Natural killer cell (primary cell): ENCODE data around the gene LRRN4. TPM values are rescaled to one million over a fixed set of nuclear protein-coding genes. Genes with fewer than 3 reads are reported as not detected.

Experiments used
- ATAC-seq, 3 donors: fragments of 150-1000 bp in 2 of 3; fragments of 200-7000 bp in 1 of 3; cut with Tn5 transposase; 1 replicate in 1 of 3; 2 replicates in 2 of 3; pipeline ENCODE4 v1.10.0; 2021; ENCODE audit warnings: mild to moderate bottlenecking in 2 of 3, moderate library complexity in 2 of 3
- DNase-seq, 2 donors: peaks; one replicate each; pipeline versions ENCODE4 v3.0.0 to v3.0.0-alpha.2; 2013 to 2021; ENCODE audit warnings: mixed read lengths in 1 of 2
- H3K27ac ChIP-seq: one replicate; pipeline ENCODE4 v1.5.1; 2013; ENCODE audit warnings: mild to moderate bottlenecking, low read length
- H3K27me3 ChIP-seq: one replicate; pipeline ENCODE4 v1.6.1; 2013; ENCODE audit warnings: low read length; ENCODE audit not compliant: control insufficient read depth, insufficient read depth
- H3K36me3 ChIP-seq: one replicate; pipeline ENCODE4 v1.6.1; 2013; ENCODE audit warnings: low read length; ENCODE audit not compliant: control insufficient read depth, insufficient read depth
- H3K4me1 ChIP-seq: one replicate; pipeline ENCODE4 v1.6.1; 2013; ENCODE audit warnings: low read length; ENCODE audit not compliant: control insufficient read depth, insufficient read depth
- H3K4me3 ChIP-seq: one replicate; pipeline ENCODE4 v1.5.1; 2013; ENCODE audit warnings: low read length
- H3K9me3 ChIP-seq: one replicate; pipeline ENCODE4 v1.6.1; 2013; ENCODE audit warnings: low read length; ENCODE audit not compliant: control insufficient read depth, insufficient read depth
- H3K27ac Mint-ChIP-seq, 2 donors: one replicate each; pipeline ENCODE4 v1.8.0; 2022; ENCODE audit warnings: mild to moderate bottlenecking in 2 of 2, mixed read lengths in 2 of 2, moderate library complexity in 1 of 2
- H3K27me3 Mint-ChIP-seq, 2 donors: one replicate each; pipeline ENCODE4 v1.8.0; 2022; ENCODE audit warnings: low read depth in 2 of 2, mixed read lengths in 2 of 2
- H3K36me3 Mint-ChIP-seq: one replicate; pipeline ENCODE4 v1.8.0; 2022; ENCODE audit warnings: mixed read lengths
- H3K4me1 Mint-ChIP-seq, 2 donors: one replicate each; pipeline ENCODE4 v1.8.0; 2022; ENCODE audit warnings: mixed read lengths in 2 of 2
- H3K4me3 Mint-ChIP-seq: one replicate; pipeline ENCODE4 v1.8.0; 2022; ENCODE audit warnings: mild to moderate bottlenecking, moderate library complexity, mixed read lengths
- H3K9me3 Mint-ChIP-seq, 2 donors: one replicate each; pipeline ENCODE4 v1.8.0; 2022; ENCODE audit warnings: mixed read lengths in 2 of 2
- CTCF ChIP-seq: fragments of 200-600 bp; IDR thresholded peaks from one replicate; pipeline ENCODE4 v1.8.0; 2022; ENCODE audit warnings: antibody characterized with exemption
- WGBS: methylation state at CpG from one replicate; pipeline ENCODE4 v1.1.7; 2013; ENCODE audit warnings: missing lambda C conversion rate; ENCODE audit not compliant: insufficient coverage; 5-methylcytosine and 5-hydroxymethylcytosine counted together
- intact Hi-C: fragments of 100-400 bp; cut with micrococcal nuclease; formaldehyde crosslinking; loops from one replicate; pipeline ENCODE4 v1.14.2; 2022
- total RNA-seq, 4 donors: library from RNA; stranded (reverse); fragments of 120-200 nt in 1 of 4; gene quantifications; one replicate each; pipeline versions ENCODE4 v1.2.3 to v1.2.4, GENCODE V29; 2013 to 2022

The LRRN4 gene
- total RNA-seq, 3 donors from 2014 or later (not counting 1 experiment from before 2014, with no cell fraction given): not detected

GRCh38 chr20:6094063-6094462, 40.2 kb upstream of the LRRN4 start:
- intact Hi-C loops: no loop called here
- no peak overlapping the region for H3K27ac Mint-ChIP-seq

GRCh38 chr20:6091661-6092060, 37.8 kb upstream of the LRRN4 start:
- Mint-ChIP-seq H3K4me1 (no peaks in the 10 kb centered on the region), H3K4me3 (no peak overlapping the region), H3K36me3 (no peaks in the 10 kb centered on the region), H3K9me3 (no peaks in the 10 kb centered on the region), H3K27ac (no peak overlapping the region), H3K27me3 (peaks cover 7 to 8% of the 10 kb centered on the region in 2 donors)
- Histone ChIP-seq H3K4me3 (no peak overlapping the region), H3K27me3 (no peaks in the 10 kb centered on the region), H3K27ac (no peak overlapping the region), H3K4me1 (no peaks in the 10 kb centered on the region), H3K36me3 (no peaks in the 10 kb centered on the region), H3K9me3 (no peaks in the 10 kb centered on the region)
- ATAC-seq (no peak), DNase-seq (no peak)
- intact Hi-C loops: no loop called here
- 89% methylated on average over 6 of the region's 8 CpGs for WGBS
- TF ChIP-seq CTCF: no peak

More at GRCh38 chr20:6094063-6094462, 40.2 kb upstream of the LRRN4 start:
- 2% methylated on average over 3 of the region's 3 CpGs for WGBS
- Mint-ChIP-seq H3K27me3 (peaks cover 8 to 16% of the 10 kb centered on the region in 2 donors), H3K4me3 (no peak overlapping the region), H3K4me1 (no peaks in the 10 kb centered on the region), H3K9me3 (no peaks in the 10 kb centered on the region), H3K36me3 (no peaks in the 10 kb centered on the region)
- TF ChIP-seq CTCF: no peak
- no peaks in the 10 kb centered on the region for H3K36me3 ChIP-seq
- DNase-seq: no peak
- no peak for ATAC-seq
- no peaks in the 10 kb centered on the region for H3K27me3 ChIP-seq
- no peaks in the 10 kb centered on the region for H3K9me3 ChIP-seq
- H3K27ac ChIP-seq: no peak overlapping the region
- H3K4me3 ChIP-seq: no peak overlapping the region
- H3K4me1 ChIP-seq: no peaks in the 10 kb centered on the region

GRCh38 chr20:6086868-6087267, 33.0 kb upstream of the LRRN4 start:
- intact Hi-C loops: no loop called here
- Histone ChIP-seq H3K9me3 (no peaks in the 10 kb centered on the region), H3K36me3 (no peaks in the 10 kb centered on the region), H3K4me1 (no peaks in the 10 kb centered on the region), H3K27ac (no peak overlapping the region), H3K27me3 (no peaks in the 10 kb centered on the region), H3K4me3 (no peak overlapping the region)
- no peak for ATAC-seq
- Mint-ChIP-seq H3K36me3 (no peaks in the 10 kb centered on the region), H3K9me3 (no peaks in the 10 kb centered on the region), H3K27ac (no peak overlapping the region), H3K27me3 (peaks cover 7% of the 10 kb centered on the region in 2 donors), H3K4me3 (no peak overlapping the region), H3K4me1 (no peaks in the 10 kb centered on the region)
- TF ChIP-seq CTCF: no peak
- no peak for DNase-seq
- WGBS: 69% methylated on average over 2 of the region's 2 CpGs

GRCh38 chr20:6083926-6084325, 30.1 kb upstream of the LRRN4 start:
- no peaks in the 10 kb centered on the region for H3K9me3 Mint-ChIP-seq
- no peak for TF ChIP-seq CTCF
- H3K27me3 ChIP-seq: no peaks in the 10 kb centered on the region
- H3K27ac Mint-ChIP-seq: no peak overlapping the region
- peaks cover 0 to 8% of the 10 kb centered on the region in 2 donors for H3K27me3 Mint-ChIP-seq
- H3K4me3 ChIP-seq: no peak overlapping the region
- DNase-seq: no peak
- H3K4me3 Mint-ChIP-seq: no peak overlapping the region
- no peaks in the 10 kb centered on the region for H3K36me3 ChIP-seq
- H3K4me1 Mint-ChIP-seq: no peaks in the 10 kb centered on the region
- intact Hi-C loops: no loop called here
- H3K9me3 ChIP-seq: no peaks in the 10 kb centered on the region
- 94% methylated on average over 9 of the region's 9 CpGs for WGBS
- ATAC-seq: no peak
- no peaks in the 10 kb centered on the region for H3K4me1 ChIP-seq
- H3K36me3 Mint-ChIP-seq: no peaks in the 10 kb centered on the region
- H3K27ac ChIP-seq: no peak overlapping the region
